Measurements from ENCODE around the gene STRN4.
A peak's percentile ranks its signal among the peaks of the same experiment; 100 is the strongest.
"Not testable (repeated sequence)": the region's sequence is repeated elsewhere in the genome, so short reads cannot be mapped to it uniquely, and the experiment has no call there.

STRN4 gene

GRCh38 chr19:46773018-46773399, 26.8 kb upstream of the STRN4 start:
- DNase-seq = no peak

GRCh38 chr19:46772170-46773017, 26.1 kb upstream of the STRN4 start:
- DNase-seq = no peak

GRCh38 chr19:46768746-46769145, 22.5 kb upstream of the STRN4 start:
- not testable (repeated sequence) for DNase-seq

- DNase-seq = peak; percentile 26
Measured at GRCh38 chr19:46766569-46767317, 20.5 kb upstream of the STRN4 start.

GRCh38 chr19:46764817-46765291, 18.6 kb upstream of the STRN4 start:
- DNase-seq = no peak

- DNase-seq = no peak
Measured at GRCh38 chr19:46762245-46762890, 16.1 kb upstream of the STRN4 start.

GRCh38 chr19:46761418-46761831, 15.2 kb upstream of the STRN4 start:
- DNase-seq = no peak

GRCh38 chr19:46760897-46761296, 14.6 kb upstream of the STRN4 start:
- not testable (repeated sequence) for DNase-seq

GRCh38 chr19:46760363-46760762, 14.1 kb upstream of the STRN4 start:
- no peak for DNase-seq

- DNase-seq = no peak
Measured at GRCh38 chr19:46759817-46760333, 13.6 kb upstream of the STRN4 start.

GRCh38 chr19:46759206-46759605, 13.0 kb upstream of the STRN4 start:
- DNase-seq = no peak

- DNase-seq = no peak
Measured at GRCh38 chr19:46756544-46756888, 10.3 kb upstream of the STRN4 start.

- no peak for DNase-seq
Measured at GRCh38 chr19:46755853-46756543, 9.7 kb upstream of the STRN4 start.

GRCh38 chr19:46755077-46755852, 9.0 kb upstream of the STRN4 start:
- no peak for DNase-seq

GRCh38 chr19:46753420-46754155, 7.3 kb upstream of the STRN4 start:
- peak; percentile 43 for DNase-seq

- peak; percentile 23 for DNase-seq
Measured at GRCh38 chr19:46748325-46749109, 2.3 kb upstream of the STRN4 start.

- DNase-seq = no peak
Measured at GRCh38 chr19:46745521-46746280, 549 bp downstream of the STRN4 start, which contains the start of gene FKRP. FKRP (plus strand) TSS chr19:46746057; CDS start chr19:46755451, 9,394 bp downstream.

GRCh38 chr19:46745030-46745429, 1.2 kb downstream of the STRN4 start:
- no peak for DNase-seq

GRCh38 chr19:46744005-46744691, 2.1 kb downstream of the STRN4 start:
- no peak for DNase-seq

Measured in NCI-H2029 treated with DMSO at 0.1 percent for 48 hours (cell line).